B cell (primary cell): ENCODE results near the gene PRAME.

ENCODE experiments used
- EZH2 ChIP-seq: IDR thresholded peaks from 2 replicates; pipeline ENCODE4 v1.6.1; 2012; ENCODE audit warnings: borderline replicate concordance, low read depth, mild to moderate bottlenecking, moderate library complexity, low read length; ENCODE audit not compliant: insufficient read depth, poor library complexity, severe bottlenecking
- TF ChIP-seq, protein P1 (sequence below): fragments of 200-600 bp; IDR thresholded peaks from one replicate; pipeline ENCODE4 v1.8.0; 2022; ENCODE audit warnings: antibody characterized with exemption, mild to moderate bottlenecking

DNA sequence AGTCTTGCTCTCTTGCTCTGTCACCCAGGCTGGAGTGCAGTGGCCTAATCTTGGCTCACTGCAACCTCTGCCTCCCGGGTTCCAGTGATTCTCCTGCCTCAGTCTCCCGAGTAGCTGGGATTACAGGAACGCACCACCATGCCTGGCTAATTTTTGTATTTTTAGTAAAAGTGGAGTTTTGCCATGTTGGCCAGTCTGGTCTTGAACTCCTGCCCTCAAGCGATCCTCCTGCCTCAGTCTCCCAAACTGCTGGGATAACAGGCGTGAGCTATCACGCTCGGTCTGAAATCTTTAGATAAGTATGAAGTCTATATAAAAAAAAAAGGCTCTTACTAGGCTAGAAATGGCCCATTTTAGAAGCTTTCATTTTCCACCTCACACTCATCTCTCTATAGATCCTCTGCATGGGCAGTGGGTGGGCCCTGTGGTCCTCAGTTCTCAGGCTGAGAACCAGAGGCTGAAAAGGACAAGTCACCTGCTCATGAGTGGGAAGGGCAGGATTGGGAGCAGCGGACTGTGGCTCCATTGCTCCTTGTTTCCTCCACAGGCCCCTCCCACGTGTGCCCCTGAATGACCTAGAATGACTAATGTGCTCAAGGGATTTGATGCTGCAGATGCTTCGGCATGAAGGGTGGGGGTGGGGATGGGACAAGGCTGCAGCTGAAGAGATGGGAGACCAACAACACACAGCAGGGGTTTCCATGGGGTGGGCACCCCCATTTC lies 19.8 kb upstream of the PRAME start:
- TF ChIP-seq EZH2 = no peak
- TF ChIP-seq, protein P1, sequence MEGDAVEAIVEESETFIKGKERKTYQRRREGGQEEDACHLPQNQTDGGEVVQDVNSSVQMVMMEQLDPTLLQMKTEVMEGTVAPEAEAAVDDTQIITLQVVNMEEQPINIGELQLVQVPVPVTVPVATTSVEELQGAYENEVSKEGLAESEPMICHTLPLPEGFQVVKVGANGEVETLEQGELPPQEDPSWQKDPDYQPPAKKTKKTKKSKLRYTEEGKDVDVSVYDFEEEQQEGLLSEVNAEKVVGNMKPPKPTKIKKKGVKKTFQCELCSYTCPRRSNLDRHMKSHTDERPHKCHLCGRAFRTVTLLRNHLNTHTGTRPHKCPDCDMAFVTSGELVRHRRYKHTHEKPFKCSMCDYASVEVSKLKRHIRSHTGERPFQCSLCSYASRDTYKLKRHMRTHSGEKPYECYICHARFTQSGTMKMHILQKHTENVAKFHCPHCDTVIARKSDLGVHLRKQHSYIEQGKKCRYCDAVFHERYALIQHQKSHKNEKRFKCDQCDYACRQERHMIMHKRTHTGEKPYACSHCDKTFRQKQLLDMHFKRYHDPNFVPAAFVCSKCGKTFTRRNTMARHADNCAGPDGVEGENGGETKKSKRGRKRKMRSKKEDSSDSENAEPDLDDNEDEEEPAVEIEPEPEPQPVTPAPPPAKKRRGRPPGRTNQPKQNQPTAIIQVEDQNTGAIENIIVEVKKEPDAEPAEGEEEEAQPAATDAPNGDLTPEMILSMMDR = no peak
